ENCODE results near the gene SLC5A9. TPM values are rescaled to one million over a fixed set of nuclear protein-coding genes. Genes with fewer than 3 reads are reported as not detected.

Gene SLC5A9
- total and polyA plus RNA-seq, 9 of the 15 experiments (the other 6 are each of a cell fraction or from before 2014, with no cell fraction given): not detected

DNA sequence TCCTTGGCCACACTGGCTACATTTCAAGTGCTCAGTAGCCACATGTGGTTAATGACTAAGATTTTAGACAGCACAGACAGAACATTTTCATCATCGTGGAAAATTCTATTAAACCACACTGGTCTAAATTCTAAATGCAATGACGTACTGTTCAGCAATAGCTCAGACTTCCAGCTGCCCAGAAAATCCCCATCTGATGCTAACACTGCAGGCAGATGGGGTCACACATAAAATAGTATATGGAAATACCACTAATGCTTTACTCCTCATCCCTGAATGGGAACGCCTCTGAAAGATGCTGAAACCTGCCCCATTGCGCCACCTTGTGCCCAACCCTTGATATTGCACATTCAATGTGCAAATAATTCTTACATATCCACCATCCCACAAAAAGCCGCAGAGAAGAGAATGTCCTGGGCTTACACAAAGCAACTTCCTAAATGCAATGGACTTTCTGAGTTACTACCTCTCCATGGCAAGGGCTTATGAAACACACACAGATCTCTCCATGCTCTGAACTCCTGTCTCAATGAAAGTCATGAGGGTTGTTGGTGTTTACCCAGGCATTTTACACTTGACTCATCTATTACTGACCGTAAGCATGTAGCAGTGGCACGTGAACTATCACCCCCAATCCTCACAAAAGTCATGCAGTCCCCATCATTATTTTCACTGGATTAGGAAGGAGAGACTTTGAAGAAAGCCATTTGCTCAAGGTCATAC lies 20.3 kb upstream of the SLC5A9 start (continued):
- TF ChIP-seq, protein P1, sequence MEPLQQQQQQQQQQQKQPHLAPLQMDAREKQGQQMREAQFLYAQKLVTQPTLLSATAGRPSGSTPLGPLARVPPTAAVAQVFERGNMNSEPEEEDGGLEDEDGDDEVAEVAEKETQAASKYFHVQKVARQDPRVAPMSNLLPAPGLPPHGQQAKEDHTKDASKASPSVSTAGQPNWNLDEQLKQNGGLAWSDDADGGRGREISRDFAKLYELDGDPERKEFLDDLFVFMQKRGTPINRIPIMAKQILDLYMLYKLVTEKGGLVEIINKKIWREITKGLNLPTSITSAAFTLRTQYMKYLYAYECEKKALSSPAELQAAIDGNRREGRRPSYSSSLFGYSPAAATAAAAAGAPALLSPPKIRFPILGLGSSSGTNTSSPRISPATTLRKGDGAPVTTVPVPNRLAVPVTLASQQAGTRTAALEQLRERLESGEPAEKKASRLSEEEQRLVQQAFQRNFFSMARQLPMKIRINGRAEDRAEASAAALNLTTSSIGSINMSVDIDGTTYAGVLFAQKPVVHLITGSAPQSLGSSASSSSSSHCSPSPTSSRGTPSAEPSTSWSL (CRISPR knock-in tag; IDR thresholded peaks at IDR 0.05; ENCODE audit: borderline replicate concordance): no peak
- TF ChIP-seq, protein P2, sequence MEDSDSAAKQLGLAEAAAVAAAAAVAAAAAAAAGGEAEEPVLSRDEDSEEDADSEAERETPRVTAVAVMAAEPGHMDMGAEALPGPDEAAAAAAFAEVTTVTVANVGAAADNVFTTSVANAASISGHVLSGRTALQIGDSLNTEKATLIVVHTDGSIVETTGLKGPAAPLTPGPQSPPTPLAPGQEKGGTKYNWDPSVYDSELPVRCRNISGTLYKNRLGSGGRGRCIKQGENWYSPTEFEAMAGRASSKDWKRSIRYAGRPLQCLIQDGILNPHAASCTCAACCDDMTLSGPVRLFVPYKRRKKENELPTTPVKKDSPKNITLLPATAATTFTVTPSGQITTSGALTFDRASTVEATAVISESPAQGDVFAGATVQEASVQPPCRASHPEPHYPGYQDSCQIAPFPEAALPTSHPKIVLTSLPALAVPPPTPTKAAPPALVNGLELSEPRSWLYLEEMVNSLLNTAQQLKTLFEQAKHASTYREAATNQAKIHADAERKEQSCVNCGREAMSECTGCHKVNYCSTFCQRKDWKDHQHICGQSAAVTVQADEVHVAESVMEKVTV (CRISPR knock-in tag; IDR thresholded peaks at IDR 0.05): peak; percentile 48; the same call in 1 of the 2 replicates
- TF ChIP-seq RAD21 (CRISPR knock-in tag; conservative IDR thresholded peaks at IDR 0.05 in 1 of 2, IDR thresholded peaks at IDR 0.05 in 1 of 2) (peak; percentile 76 to 84), ZNF444 (CRISPR knock-in tag; IDR thresholded peaks at IDR 0.05) (no peak), ZNF146 (CRISPR knock-in tag; IDR thresholded peaks at IDR 0.05; ENCODE audit: unreplicated experiment) (no peak)
- TF ChIP-seq, protein P3, sequence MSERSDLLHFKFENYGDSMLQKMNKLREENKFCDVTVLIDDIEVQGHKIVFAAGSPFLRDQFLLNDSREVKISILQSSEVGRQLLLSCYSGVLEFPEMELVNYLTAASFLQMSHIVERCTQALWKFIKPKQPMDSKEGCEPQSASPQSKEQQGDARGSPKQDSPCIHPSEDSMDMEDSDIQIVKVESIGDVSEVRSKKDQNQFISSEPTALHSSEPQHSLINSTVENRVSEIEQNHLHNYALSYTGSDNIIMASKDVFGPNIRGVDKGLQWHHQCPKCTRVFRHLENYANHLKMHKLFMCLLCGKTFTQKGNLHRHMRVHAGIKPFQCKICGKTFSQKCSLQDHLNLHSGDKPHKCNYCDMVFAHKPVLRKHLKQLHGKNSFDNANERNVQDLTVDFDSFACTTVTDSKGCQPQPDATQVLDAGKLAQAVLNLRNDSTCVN (CRISPR knock-in tag; IDR thresholded peaks at IDR 0.05): no peak
